Pancreas (tissue), 10 donors: ENCODE results near the gene HMGCL. TPM values are rescaled to one million over a fixed set of nuclear protein-coding genes. Genes with fewer than 3 reads are reported as not detected.

Source experiments
- ATAC-seq, 4 donors: fragments of 200-7000 bp; cut with Tn5 transposase; one replicate each; pipeline versions ENCODE4 v1.8.0 to v1.9.1; 2020; ENCODE audit warnings: mild to moderate bottlenecking in 4 of 4, moderate library complexity in 4 of 4
- DNase-seq, 6 donors: peaks; one replicate each; pipeline ENCODE4 v3.0.0-alpha.2; 2020
- FAIRE-seq: peaks from 2 replicates; lab custom pipeline; 2012; peaks lifted over from hg19 to GRCh38; lab: Jason Lieb, UNC
- H3K27ac ChIP-seq, 4 donors: fragments of 200-600 bp; sonication (generic); 1 replicate in 3 of 4; 2 replicates in 1 of 4; pipeline versions ENCODE4 v1.5.0 to v1.8.0; 2020
- H3K27me3 ChIP-seq, 4 donors: fragments of 200-600 bp; one replicate each; pipeline ENCODE4 v1.8.0; 2021
- H3K36me3 ChIP-seq, 3 donors: fragments of 200-600 bp; sonication (generic) in 1 of 3; one replicate each; pipeline versions ENCODE4 v1.5.0 to v1.8.0; 2020 to 2021
- H3K4me1 ChIP-seq, 3 donors: fragments of 200-600 bp; one replicate each; pipeline ENCODE4 v1.8.0; 2021
- H3K4me3 ChIP-seq, 4 donors: fragments of 200-600 bp; sonication (generic) in 2 of 4; one replicate each; pipeline versions ENCODE4 v1.5.0 to v1.8.0; 2020 to 2021
- H3K9me3 ChIP-seq, 4 donors: fragments of 200-600 bp; one replicate each; pipeline ENCODE4 v1.8.0; 2021
- WGBS, 2 donors: extraction: QIAGEN DNeasy Blood & Tissue Kit; methylation state at CpG; one replicate each; pipeline ENCODE4 v1.1.7; 2013; 5-methylcytosine and 5-hydroxymethylcytosine counted together
- intact Hi-C, 3 donors: fragments of 100-400 bp; cut with DNase I; formaldehyde crosslinking; loops; one replicate each; pipeline versions ENCODE4 v1.11.1 to v1.14.2; 2022
- polyA plus RNA-seq, 2 donors: library from polyadenylated mRNA; stranded (reverse); fragments of 200-250 nt; gene quantifications; one replicate each; pipeline ENCODE4 v1.2.3, GENCODE V29; 2013
- total RNA-seq, 6 donors: library from RNA; stranded (reverse); fragmentation: NEBNext Ultra II Directional in 4 of 6; extraction: Animal tissue kit (Norgen Biotek cat#: 25700) in 4 of 6; gene quantifications; one replicate each; pipeline versions ENCODE4 v1.2.1 to v1.2.4, GENCODE V29; 2021 to 2023
- TF ChIP-seq, protein P1 (sequence below), 4 donors: fragments of 200-600 bp; sonication (generic) in 3 of 4; IDR thresholded peaks; one replicate each; pipeline versions ENCODE4 v1.5.0 to v1.8.0; 2021; ENCODE audit warnings: antibody characterized with exemption in 4 of 4
- donor health status: healthy with polysubstance abuse.
- donor health status: DM: no; HTN: no; CAD: no; lungs with moderate emphysema.
- donor health status: DM: no; HTN: no; CAD: no.
- donor health status: control.
- donor health status: control.
- donor health status: Bipolar disorder and iron deficiency.
- donor health status: DM: yes; HTN: yes; CAD: no.
- donor health status: DM: no; HTN: no; CAD: no.
- donor health status: DM: no; HTN: no; CAD: no.
- donor health status: DM: yes; HTN: yes; CAD: no.

Gene HMGCL
- total and polyA plus RNA-seq, 8 donors = 16.2 to 27.0 (median 17.3) TPM

GRCh38 chr1:23772854-23773242 is 52.4 kb downstream of the HMGCL start:
- no peaks in the 10 kb centered on the region for H3K9me3 ChIP-seq
- DNase-seq = no peak
- no peak for FAIRE-seq
- H3K36me3 ChIP-seq = no peaks in the 10 kb centered on the region
- no peak overlapping the region for H3K4me3 ChIP-seq
- intact Hi-C loops = loop anchor here in 2 of 3 donors (10.0 kb wide), 2 partner anchors 92 to 142 kb away; partner anchors contain the start of genes CNR2 (in 1 of the 2) and FUCA1 (in 1 of the 2)
- no peaks in the 10 kb centered on the region for H3K27me3 ChIP-seq
- peaks cover 0 to 10% (median 3%) of the 10 kb centered on the region in 3 donors for H3K4me1 ChIP-seq
- WGBS, 2 donors = 72 to 77% methylated on average over 10 of the region's 10 CpGs
- no peak overlapping the region for H3K27ac ChIP-seq
- no peak for ATAC-seq
- TF ChIP-seq, protein P1, sequence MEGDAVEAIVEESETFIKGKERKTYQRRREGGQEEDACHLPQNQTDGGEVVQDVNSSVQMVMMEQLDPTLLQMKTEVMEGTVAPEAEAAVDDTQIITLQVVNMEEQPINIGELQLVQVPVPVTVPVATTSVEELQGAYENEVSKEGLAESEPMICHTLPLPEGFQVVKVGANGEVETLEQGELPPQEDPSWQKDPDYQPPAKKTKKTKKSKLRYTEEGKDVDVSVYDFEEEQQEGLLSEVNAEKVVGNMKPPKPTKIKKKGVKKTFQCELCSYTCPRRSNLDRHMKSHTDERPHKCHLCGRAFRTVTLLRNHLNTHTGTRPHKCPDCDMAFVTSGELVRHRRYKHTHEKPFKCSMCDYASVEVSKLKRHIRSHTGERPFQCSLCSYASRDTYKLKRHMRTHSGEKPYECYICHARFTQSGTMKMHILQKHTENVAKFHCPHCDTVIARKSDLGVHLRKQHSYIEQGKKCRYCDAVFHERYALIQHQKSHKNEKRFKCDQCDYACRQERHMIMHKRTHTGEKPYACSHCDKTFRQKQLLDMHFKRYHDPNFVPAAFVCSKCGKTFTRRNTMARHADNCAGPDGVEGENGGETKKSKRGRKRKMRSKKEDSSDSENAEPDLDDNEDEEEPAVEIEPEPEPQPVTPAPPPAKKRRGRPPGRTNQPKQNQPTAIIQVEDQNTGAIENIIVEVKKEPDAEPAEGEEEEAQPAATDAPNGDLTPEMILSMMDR (IDR thresholded peaks at IDR 0.05) = no peak

DNA sequence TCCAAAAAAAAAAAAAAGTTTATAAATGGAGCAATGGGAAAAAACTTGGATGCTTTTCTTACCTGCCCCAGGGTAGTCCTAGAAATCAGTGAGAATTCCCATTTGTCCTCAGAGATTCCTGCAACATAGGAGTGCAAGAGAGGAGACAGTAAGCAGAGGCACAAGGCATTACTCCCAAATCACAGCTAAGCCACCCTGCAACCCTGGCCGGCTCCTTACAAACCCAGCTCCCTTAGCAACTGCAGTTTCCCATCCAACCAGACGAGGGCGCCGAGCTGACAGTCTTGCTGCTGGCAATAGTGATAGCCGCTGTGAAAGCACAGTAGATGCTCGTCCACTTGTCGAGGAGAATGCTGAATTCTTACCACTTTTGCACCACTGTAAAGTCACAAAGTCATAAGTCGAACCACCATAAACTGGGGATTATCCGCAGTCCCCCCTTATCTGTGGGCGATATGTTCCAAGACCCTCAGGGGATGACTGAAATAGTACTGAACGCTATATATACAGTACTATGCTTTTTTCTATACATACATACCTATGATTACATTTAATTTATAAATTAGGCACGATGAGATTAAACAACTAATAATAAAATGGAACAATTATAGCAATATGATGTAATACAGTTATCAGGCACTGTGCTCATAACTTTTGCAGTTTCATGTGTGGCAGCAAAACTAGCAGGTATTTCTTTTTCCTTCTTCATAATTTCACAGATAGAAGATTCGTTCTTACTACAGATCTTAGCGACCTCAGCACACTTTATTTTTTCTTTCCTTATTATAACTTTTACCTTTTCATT is 53.0 kb downstream of the HMGCL start:
- intact Hi-C loops = loop anchor here in 2 of 3 donors (10.0 kb wide), 2 partner anchors 93 to 143 kb away; partner anchors contain the start of genes CNR2 (in 1 of the 2) and FUCA1 (in 1 of the 2)
- DNase-seq = peak; percentile 71 to 96 (median 86)
- TF ChIP-seq, protein P1 (IDR thresholded peaks at IDR 0.05) = peak; percentile 64 to 88 (median 78)
- H3K27ac ChIP-seq = no peak overlapping the region
- WGBS, 2 donors = 13% methylated on average over 14 of the region's 14 CpGs
- H3K4me1 ChIP-seq = peaks cover 0 to 6% (median under 1%) of the 10 kb centered on the region in 3 donors
- H3K36me3 ChIP-seq = no peaks in the 10 kb centered on the region
- H3K27me3 ChIP-seq = no peaks in the 10 kb centered on the region
- H3K9me3 ChIP-seq = no peaks in the 10 kb centered on the region
- FAIRE-seq = no peak
- no peak overlapping the region for H3K4me3 ChIP-seq
- peak; percentile 86 to 99 (median 94) for ATAC-seq

DNA sequence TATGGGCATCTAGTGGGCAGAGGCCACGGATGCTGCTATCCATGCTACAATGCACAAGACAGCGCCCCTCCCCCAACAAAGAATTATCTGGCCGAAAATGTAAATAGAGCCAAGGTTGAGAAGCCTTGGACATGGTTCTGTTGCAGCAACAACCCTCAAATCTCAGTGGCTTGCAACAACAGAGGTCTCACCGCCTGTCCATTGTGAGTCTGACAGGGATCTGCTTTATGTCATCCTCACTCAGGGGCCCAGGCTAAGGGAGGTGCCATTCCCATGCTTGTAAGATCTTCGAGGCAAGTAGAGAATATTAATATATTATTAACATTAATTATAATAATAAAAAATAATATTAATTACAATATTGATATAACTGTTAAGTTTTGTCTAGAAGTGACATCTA is 56.5 kb downstream of the HMGCL start:
- H3K27ac ChIP-seq = no peak overlapping the region
- intact Hi-C loops = no loop called here
- H3K9me3 ChIP-seq = no peaks in the 10 kb centered on the region
- FAIRE-seq (no peak), DNase-seq (no peak), ATAC-seq (no peak)
- H3K4me1 ChIP-seq = no peaks in the 10 kb centered on the region
- H3K36me3 ChIP-seq = no peaks in the 10 kb centered on the region
- H3K4me3 ChIP-seq = no peak overlapping the region
- 70 to 78% methylated on average over 5 of the region's 5 CpGs for WGBS, 2 donors
- H3K27me3 ChIP-seq = no peaks in the 10 kb centered on the region
- TF ChIP-seq, protein P1 (IDR thresholded peaks at IDR 0.05) = no peak

- ATAC-seq (peak in 2 of 4 donors; percentile 20 to 29), FAIRE-seq (no peak), DNase-seq (no peak)
- Histone ChIP-seq H3K27ac (no peak overlapping the region), H3K36me3 (peaks cover 0 to 33% (median 16%) of the 10 kb centered on the region in 3 donors), H3K4me1 (no peaks in the 10 kb centered on the region), H3K4me3 (no peak overlapping the region), H3K9me3 (no peaks in the 10 kb centered on the region), H3K27me3 (no peaks in the 10 kb centered on the region)
- intact Hi-C loops = no loop called here
- TF ChIP-seq, protein P1 (IDR thresholded peaks at IDR 0.05) = no peak
- 65 to 67% methylated on average over 7 of the region's 7 CpGs for WGBS, 2 donors
Observed at GRCh38 chr1:23763041-23763577, 62.1 kb downstream of the HMGCL start.
